Keratinocyte (primary cell): ENCODE data around the gene SLC37A1. TPM values are rescaled to one million over a fixed set of nuclear protein-coding genes. Genes with fewer than 3 reads are reported as not detected.

Experiments used
- DNase-seq: peaks from one replicate; pipeline ENCODE4 v3.0.0-alpha.2; 2011; ENCODE audit warnings: low read depth, missing footprints, low spot score
- FAIRE-seq: peaks from 2 replicates; lab custom pipeline; 2011; peaks lifted over from hg19 to GRCh38; lab: Jason Lieb, UNC
- H2AFZ ChIP-seq: 2 replicates; pipeline ENCODE4 v1.6.0; 2012; ENCODE audit warnings: low read length, control low read depth, inconsistent platforms; ENCODE audit not compliant: control insufficient read depth
- H3K27ac ChIP-seq: 2 replicates; pipeline ENCODE4 v1.5.1; 2011; ENCODE audit warnings: low read length; ENCODE audit not compliant: control insufficient read depth, insufficient read depth
- H3K27me3 ChIP-seq: 3 replicates; pipeline ENCODE4 v1.6.0; 2011; ENCODE audit warnings: low read length; ENCODE audit not compliant: control insufficient read depth, insufficient read depth; ENCODE audit errors: extremely low read depth
- H3K36me3 ChIP-seq, 2 experiments: 2 replicates in 1 of 2; 3 replicates in 1 of 2; pipeline ENCODE4 v1.5.1; 2011; ENCODE audit warnings: low read length in 2 of 2, mild to moderate bottlenecking in 1 of 2; ENCODE audit not compliant: control insufficient read depth in 2 of 2, insufficient read depth in 2 of 2; ENCODE audit errors: extremely low read depth in 1 of 2
- H3K4me1 ChIP-seq: 3 replicates; pipeline ENCODE4 v1.5.1; 2011; ENCODE audit warnings: low read length; ENCODE audit not compliant: control insufficient read depth, insufficient read depth; ENCODE audit errors: extremely low read depth
- H3K4me2 ChIP-seq: 3 replicates; pipeline ENCODE4 v1.6.0; 2011; ENCODE audit warnings: low read depth, low read length; ENCODE audit not compliant: control insufficient read depth, insufficient read depth; ENCODE audit errors: extremely low read depth
- H3K4me3 ChIP-seq, 3 experiments: fragments of 200-600 bp in 1 of 3; sonication (generic) in 1 of 3; 2 replicates in 2 of 3; 3 replicates in 1 of 3; pipeline ENCODE4 v1.5.1; 2011 to 2016; ENCODE audit warnings: low read length in 3 of 3, mild to moderate bottlenecking in 3 of 3, control low read depth in 2 of 3, inconsistent platforms in 1 of 3, low read depth in 1 of 3, mixed read lengths in 1 of 3, mixed run types in 1 of 3, moderate library complexity in 1 of 3; ENCODE audit not compliant: control insufficient read depth in 2 of 3, insufficient read depth in 2 of 3; ENCODE audit errors: extremely low read depth in 1 of 3
- H3K79me2 ChIP-seq: 2 replicates; pipeline ENCODE4 v1.6.0; 2012; ENCODE audit warnings: low read length; ENCODE audit not compliant: control insufficient read depth, insufficient read depth
- H3K9ac ChIP-seq: 3 replicates; pipeline ENCODE4 v1.6.0; 2011; ENCODE audit warnings: low read length; ENCODE audit not compliant: control insufficient read depth, insufficient read depth; ENCODE audit errors: extremely low read depth
- H3K9me1 ChIP-seq: 3 replicates; pipeline ENCODE4 v1.6.0; 2011; ENCODE audit warnings: low read length; ENCODE audit not compliant: control insufficient read depth, insufficient read depth; ENCODE audit errors: extremely low read depth
- H3K9me3 ChIP-seq: 2 replicates; pipeline ENCODE4 v1.5.1; 2012; ENCODE audit warnings: low read depth, low read length; ENCODE audit not compliant: control insufficient read depth
- H4K20me1 ChIP-seq: 3 replicates; pipeline ENCODE4 v1.6.0; 2011; ENCODE audit warnings: low read length; ENCODE audit not compliant: control insufficient read depth, insufficient read depth; ENCODE audit errors: extremely low read depth
- CTCF ChIP-seq, 3 experiments: IDR thresholded peaks in 1 of 3; conservative IDR thresholded peaks in 1 of 3; optimal IDR thresholded peaks in 1 of 3; 2 replicates in 2 of 3; 3 replicates in 1 of 3; pipeline versions ENCODE3 to v1.5.1; 2011; ENCODE audit warnings: low read length in 3 of 3, mild to moderate bottlenecking in 3 of 3, moderate library complexity in 2 of 3, control low read depth in 1 of 3, inconsistent platforms in 1 of 3; ENCODE audit not compliant: insufficient read depth in 2 of 3; ENCODE audit errors: extremely low read depth in 1 of 3
- EZH2 ChIP-seq: IDR thresholded peaks from one replicate; pipeline ENCODE4 v1.6.1; 2012; ENCODE audit warnings: inconsistent platforms, mild to moderate bottlenecking, low read length, moderate library complexity
- dilution Hi-C: fragments of 300-500 bp; cut with MboI; formaldehyde crosslinking; loops from one replicate; pipeline ENCODE4 v1.7.0; 2020; ENCODE audit warnings: low sequenced_read_pairs; ENCODE audit not compliant: extremely low pct_ligation_motif_present
- polyA plus RNA-seq, 5 experiments: library from polyadenylated mRNA; depleted of rRNA in 3 of 5; stranded (reverse) in 3 of 5; stranded (forward) in 1 of 5; unstranded in 1 of 5; fragments of >200 nt; gene quantifications; 1 replicate in 1 of 5; 2 replicates in 3 of 5; 3 replicates in 1 of 5; pipeline versions ENCODE4 v1.2.1 to v1.2.3, GENCODE V29; 2011 to 2012; ENCODE audit warnings: missing spikeins in 2 of 5, low read depth in 1 of 5, low replicate concordance in 1 of 5

The SLC37A1 gene
- polyA plus RNA-seq, 1 donor (not counting 4 experiments of a cell fraction or from before 2014, with no cell fraction given): 4.1 TPM

GRCh38 chr21:42489991-42490390 is 23.7 kb upstream of the SLC37A1 start:
- Histone ChIP-seq H2AFZ (no peak overlapping the region), H3K4me3 (no peak overlapping the region), H3K4me1 (peaks cover 8% of the 10 kb centered on the region), H3K9me3 (no peaks in the 10 kb centered on the region), H3K27ac (no peak overlapping the region), H3K9ac (no peak overlapping the region), H3K36me3 (no peaks in the 10 kb centered on the region), H3K79me2 (no peaks in the 10 kb centered on the region), H4K20me1 (no peaks in the 10 kb centered on the region), H3K4me2 (no peak overlapping the region), H3K9me1 (no peaks in the 10 kb centered on the region), H3K27me3 (no peaks in the 10 kb centered on the region)
- dilution Hi-C loops: no loop called here
- FAIRE-seq (no peak), DNase-seq (no peak)
- no peak for TF ChIP-seq EZH2
- TF ChIP-seq CTCF (optimal IDR thresholded peaks at IDR 0.05 in 1 of 3, IDR thresholded peaks at IDR 0.05 in 1 of 3, conservative IDR thresholded peaks at IDR 0.05 in 1 of 3; ENCODE audit: extremely low read depth in 1 of 3, insufficient read depth in 2 of 3, low read length in 3 of 3): no peak

DNA sequence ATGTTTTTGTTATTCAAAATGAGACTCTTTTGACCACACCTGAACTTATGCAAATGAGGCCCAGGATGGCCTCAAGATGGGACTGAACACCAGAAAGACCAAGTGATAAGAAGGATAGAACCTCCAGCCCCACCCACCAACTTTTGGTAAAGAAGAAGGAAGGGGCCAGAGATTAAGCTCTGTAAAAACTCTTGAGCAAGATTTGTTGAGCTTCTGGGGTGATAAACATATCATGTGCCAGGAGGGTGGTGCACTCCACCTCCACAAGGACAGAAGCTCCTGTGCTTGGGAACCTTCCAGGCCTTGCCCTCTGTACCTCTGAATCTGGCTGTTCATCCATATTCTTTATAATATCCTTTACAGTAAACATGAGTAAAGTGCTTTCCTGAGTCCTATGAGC is 22.9 kb upstream of the SLC37A1 start:
- Histone ChIP-seq H3K9me1 (no peaks in the 10 kb centered on the region), H4K20me1 (no peaks in the 10 kb centered on the region), H3K4me1 (peaks cover 11% of the 10 kb centered on the region), H3K9me3 (no peaks in the 10 kb centered on the region), H3K27ac (no peak overlapping the region), H3K4me3 (no peak overlapping the region), H3K79me2 (no peaks in the 10 kb centered on the region), H3K4me2 (no peak overlapping the region), H3K36me3 (no peaks in the 10 kb centered on the region), H3K9ac (no peak overlapping the region), H3K27me3 (no peaks in the 10 kb centered on the region), H2AFZ (no peak overlapping the region)
- dilution Hi-C loops: no loop called here
- no peak for FAIRE-seq
- DNase-seq: no peak
- no peak for TF ChIP-seq EZH2
- no peak for TF ChIP-seq CTCF (optimal IDR thresholded peaks at IDR 0.05 in 1 of 3, IDR thresholded peaks at IDR 0.05 in 1 of 3, conservative IDR thresholded peaks at IDR 0.05 in 1 of 3; ENCODE audit: extremely low read depth in 1 of 3, insufficient read depth in 2 of 3, low read length in 3 of 3)
